HG02642 (cell line): ENCODE measurements around the gene ROBO1.

ENCODE experiments used
- ATAC-seq: cut with Tn5 transposase; IDR thresholded peaks from one replicate; pipeline ENCODE4 v1.9.1; 2021; ENCODE audit warnings: mild to moderate bottlenecking; ENCODE audit not compliant: unreplicated experiment, poor library complexity

ROBO1 gene

DNA sequence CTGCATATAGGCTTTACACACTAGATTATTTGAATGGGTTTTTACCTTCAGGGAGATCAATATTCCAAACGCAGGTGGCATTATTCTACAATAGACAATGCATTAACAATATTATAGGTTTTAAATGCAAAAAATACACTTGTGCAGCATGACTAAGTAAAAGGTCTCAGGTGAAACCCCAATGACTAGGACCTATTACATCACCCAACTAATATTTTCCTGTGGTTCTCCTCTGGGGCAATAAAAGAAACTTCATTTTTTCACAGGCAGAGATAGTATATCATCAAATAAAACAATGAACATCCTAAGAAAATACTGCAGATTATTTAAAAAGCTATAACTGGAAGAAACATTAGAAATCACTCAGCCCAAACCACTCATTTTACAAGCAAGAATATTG lies 375.3 kb downstream of the ROBO1 start:
- ATAC-seq, result no peak

DNA sequence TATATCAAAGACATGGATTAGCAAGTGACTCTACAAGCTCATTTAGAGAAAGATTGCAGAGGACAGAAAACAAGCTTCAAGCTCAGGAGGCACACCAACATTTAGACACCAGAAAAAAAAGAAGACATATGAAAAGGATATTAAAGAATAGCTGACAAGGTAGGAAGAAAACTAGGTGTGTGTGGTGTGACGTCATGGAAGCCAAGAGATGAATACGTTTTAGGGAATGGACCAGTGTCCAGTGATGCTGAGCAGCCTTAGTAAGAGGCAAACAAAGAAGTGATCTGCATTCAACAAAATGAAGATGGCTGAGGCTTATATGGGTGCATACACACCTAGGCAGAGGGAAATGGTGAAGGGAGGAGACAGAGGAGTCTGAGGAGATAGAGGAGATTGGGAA lies 377.4 kb downstream of the ROBO1 start:
- no peak for ATAC-seq

DNA sequence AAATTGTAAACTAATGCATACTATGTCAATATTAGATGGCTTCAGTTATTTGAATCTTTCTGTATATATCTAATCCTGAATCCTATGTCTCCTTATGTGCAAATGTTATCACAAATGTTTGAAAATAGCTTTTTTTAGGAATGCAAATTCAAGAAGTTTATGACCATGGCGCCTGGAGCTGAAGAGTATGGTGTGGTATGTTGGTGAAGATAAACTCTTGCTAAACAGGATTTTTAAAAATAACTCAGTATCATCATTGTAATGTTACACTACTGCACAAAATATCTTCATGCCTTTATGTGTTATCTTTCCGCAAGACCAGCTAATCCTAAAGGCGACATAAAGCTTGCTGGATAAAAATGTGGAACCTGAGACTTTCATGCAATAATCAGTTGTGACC lies 382.6 kb downstream of the ROBO1 start:
- no peak for ATAC-seq

GRCh38 chr3:79383402-79384012 lies 384.3 kb downstream of the ROBO1 start:
- ATAC-seq, result no peak

- ATAC-seq, result no peak
These were observed 387.2 kb downstream of the ROBO1 start for GRCh38 chr3:79380581-79380980.

DNA sequence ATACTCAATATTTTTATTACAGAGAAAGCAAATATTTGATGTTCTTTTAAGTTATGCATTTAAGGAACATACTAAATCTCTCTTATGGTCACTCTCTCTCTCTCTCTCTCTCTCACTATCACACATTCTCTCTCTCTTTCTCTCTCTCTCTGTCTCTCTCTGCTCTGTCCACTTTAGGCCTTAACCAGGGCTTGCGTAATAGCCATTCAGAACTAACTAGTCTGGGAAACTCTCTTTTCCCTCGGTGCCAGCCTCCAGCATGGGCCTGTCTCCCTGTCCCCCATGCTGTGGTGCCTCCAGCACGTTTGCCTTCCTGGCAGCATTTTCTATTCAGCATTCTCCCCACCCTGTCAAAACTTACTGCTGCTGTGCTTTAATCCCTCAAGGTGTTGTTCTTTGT lies 389.7 kb downstream of the ROBO1 start:
- ATAC-seq, result no peak

DNA sequence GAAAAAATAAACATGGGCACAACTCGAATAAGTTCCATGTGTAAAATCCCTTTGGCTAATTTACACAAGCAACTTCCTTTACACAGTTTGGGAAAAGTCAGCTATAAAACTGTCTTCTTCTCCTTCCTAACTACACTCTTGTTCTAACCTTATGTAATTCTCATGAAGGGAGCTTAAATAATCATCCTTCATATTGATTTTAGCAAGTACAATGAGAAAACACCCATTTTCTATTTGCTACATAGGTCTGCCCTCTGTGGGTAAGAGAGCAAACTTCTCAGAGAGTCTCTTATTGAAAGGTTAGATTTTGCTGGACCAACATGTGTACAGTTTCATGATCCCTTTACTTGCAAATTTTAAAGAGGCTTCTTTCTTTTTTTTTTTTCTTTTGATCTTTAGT lies 398.5 kb downstream of the ROBO1 start:
- no peak for ATAC-seq

GRCh38 chr3:79368403-79368802 lies 399.4 kb downstream of the ROBO1 start:
- ATAC-seq, result no peak

- no peak for ATAC-seq
These were observed 400.0 kb downstream of the ROBO1 start for GRCh38 chr3:79367803-79368202.

DNA sequence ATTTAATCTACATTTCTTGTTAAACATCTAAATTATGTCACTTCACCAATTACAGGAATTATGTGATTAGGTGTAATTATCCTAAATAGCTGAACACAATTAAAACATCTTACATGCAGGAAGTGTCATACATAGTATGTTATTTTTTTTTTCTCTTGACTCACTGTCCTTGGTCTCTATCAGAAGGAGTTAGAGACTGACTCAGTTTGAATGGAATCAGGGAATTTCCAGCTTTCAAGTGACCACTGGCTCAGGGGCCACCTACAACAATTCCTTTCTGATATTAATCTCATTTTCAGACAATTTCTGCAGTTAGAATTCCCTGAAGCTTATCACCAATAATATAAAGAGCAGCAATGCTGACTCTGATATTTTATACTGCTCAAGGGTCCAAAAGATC lies 400.7 kb downstream of the ROBO1 start:
- ATAC-seq, result no peak

- ATAC-seq, result no peak
These were observed 401.4 kb downstream of the ROBO1 start for GRCh38 chr3:79366414-79366813.

DNA sequence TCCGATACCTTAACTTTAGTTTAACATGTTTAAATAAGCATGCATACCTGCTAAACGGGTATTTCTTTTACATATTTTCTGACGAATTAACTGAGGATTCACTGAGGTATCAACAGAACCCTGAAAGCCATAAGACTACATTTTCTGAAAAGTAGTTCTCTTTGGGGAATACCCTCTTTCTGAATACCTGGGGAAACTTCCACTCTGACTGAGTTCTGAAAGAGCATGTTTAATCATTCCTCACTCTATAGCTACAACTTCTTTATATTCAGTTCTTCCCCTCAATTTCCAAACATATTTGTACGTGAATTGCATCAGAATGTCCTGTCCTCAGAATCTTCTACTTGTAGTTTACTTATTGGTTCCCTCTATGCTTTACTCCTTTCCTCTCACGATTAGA lies 403.0 kb downstream of the ROBO1 start:
- no peak for ATAC-seq

- no peak for ATAC-seq
These were observed 405.1 kb downstream of the ROBO1 start for GRCh38 chr3:79362571-79363270.

DNA sequence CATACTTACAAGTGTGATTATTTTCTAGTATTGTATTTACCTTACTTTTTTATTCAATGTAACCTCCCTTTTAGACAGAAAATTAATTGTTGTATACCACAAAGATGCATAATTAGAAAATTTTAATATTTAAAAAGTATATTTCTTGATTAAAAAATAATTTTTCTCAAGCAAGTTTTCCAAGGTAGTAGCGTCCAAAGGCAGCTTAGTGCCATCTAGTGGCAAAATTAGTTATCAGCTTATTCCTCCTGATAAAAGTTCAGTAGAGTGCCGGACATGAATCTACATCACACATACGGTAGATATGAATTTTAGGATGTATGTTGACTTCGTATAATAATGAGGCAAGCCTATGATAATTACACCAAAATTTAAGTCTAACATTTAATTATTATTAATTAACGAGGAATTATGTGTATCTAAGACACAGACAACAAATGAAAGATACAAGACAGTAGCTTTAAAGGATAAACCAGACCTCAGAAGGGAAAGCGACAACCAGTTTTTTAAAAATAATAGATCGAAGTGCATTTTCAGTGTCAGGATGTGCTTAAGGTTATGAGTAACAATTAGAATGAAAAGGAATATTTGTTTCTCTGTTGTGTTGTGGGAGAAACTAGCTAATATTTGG lies 405.9 kb downstream of the ROBO1 start:
- ATAC-seq, result peak; percentile 76

- ATAC-seq, result no peak
These were observed 409.5 kb downstream of the ROBO1 start for GRCh38 chr3:79358327-79358726.

DNA sequence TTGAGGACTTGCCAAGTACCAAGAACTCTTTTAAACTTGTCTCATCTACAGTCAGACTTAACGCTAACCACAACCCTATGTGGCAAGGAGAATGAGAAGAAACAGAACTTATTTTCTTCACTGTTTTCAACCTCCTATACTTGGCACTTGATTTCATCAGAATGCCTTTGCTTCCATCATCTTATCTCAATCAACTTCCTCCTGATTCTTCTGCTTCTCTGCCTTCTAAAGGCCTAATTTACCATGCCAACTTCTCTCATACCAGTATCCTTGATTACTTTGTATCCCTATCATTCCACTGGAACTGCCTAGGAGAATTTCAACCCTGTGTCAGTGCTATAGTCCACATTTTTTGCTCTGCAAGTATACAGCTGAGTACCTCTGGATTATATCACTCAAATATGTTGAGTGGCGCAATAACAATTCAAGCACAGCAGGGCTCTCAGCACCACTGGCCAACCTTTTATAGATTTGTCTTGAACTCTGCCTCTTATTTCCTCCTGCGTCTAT lies 413.6 kb downstream of the ROBO1 start:
- no peak for ATAC-seq

- no peak for ATAC-seq
These were observed 416.1 kb downstream of the ROBO1 start for GRCh38 chr3:79351699-79352098.

DNA sequence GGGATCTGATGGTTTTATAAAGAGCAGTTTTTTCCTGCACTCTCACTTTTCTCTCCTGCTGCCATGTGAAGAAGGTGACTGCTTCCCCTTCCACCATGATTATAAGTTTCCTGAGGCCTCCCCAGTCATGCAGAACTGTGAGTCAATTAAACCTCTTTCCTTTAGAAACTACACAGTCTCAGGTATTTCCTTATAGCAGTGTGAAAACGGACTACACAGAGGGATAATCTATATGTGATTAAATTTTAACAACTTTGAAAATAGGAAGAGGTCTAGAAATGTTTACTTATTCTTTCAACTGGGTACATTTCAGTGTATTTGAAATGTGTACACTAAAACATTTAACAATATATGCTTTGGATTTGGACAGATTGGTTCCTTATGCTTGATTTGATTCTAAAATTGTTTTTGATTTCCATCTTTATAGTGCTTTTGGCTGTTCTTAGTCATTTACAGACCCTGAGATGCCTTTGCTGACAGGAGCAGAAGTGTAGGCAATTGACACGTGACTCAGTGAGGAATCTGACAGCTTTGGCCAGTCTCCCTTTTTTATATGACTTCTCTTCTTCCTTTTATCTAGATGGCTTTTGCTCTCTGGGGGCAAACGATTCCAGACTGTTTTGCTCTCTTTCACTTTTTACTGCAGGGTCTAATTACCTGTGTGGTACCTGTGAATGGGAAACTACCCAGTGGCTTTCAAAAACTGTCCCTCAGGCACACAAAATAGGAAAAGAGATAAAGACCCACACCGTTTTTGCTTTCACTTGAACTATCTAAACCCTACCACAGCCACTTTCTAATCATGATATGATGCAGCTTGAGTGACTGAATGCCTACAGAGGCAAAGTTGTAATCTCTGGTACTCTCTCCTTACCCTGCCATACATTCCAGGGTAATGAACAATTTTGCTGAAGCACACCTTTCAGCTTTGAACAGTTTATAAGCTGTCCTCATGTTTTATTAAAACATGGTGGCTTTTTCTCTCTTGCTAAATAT lies 422.6 kb downstream of the ROBO1 start:
- no peak for ATAC-seq

DNA sequence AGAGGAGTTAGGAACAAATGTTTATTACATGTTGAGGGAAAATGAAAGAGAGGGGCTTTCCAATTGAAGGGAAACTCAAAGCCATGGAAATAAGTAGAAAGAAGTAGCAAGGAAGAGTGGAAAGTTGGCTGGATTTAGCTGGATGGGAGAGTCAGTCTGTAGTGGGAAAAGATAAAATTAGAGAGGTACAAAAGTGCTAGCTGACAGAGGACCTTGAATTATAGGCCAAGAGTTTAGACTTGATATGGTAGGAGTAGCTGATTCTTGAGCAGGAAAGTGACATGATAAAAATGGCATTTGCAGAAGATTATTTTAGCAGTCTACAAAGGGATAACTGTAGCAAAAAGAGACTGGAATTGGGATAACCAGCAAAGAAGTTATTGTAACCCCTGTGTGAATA lies 425.8 kb downstream of the ROBO1 start:
- no peak for ATAC-seq

DNA sequence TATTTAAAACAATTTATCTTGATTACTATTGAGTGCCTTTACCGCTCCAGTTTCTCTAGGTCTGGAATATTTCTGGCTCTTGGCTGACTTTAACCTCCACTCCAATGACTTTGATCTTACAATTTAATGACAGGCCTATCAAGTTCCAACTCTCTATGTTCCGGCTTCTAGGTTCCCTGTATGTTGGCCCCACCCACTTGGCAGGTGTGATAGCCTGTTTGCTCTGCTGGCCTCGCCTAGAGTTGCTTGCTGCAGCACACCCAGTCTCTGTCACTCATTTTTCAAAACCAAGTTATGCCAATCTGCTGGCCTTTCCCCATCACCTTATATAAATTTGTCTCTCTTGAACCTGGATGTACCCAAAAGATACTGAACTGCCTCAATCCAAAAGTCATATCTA lies 428.0 kb downstream of the ROBO1 start:
- ATAC-seq, result no peak
